ENCODE data around the gene ZNF24.

GRCh38 chr18:35383136-35383535 is 38.9 kb upstream of the ZNF24 start:
- no peak for TF ChIP-seq POLR2AphosphoS5 (IDR thresholded peaks at IDR 0.05; ENCODE audit: low read depth, low read length)
- TF ChIP-seq POLR2A (IDR thresholded peaks at IDR 0.05; ENCODE audit: low read depth, low read length): no peak
